SK-N-SH (cell line): Measurements from ENCODE around the gene SLC8A1. TPM values are rescaled to one million over a fixed set of nuclear protein-coding genes. Genes with fewer than 3 reads are reported as not detected.

Experiments used
- CTCF ChIA-PET: fragments of 300-600, 350-600 bp; formaldehyde crosslinking; extraction: SDS; loops from one replicate; lab custom pipeline; 2021; lab: Yijun Ruan, JAX
- POLR2A ChIA-PET: fragments of 350-600 bp; sonication (Branson Sonifier 250); formaldehyde crosslinking; extraction: SDS; loops from one replicate; lab custom pipeline; 2020; ENCODE audit warnings: antibody characterized with exemption, inconsistent platforms; lab: Yijun Ruan, JAX
- DNase-seq: peaks from one replicate; pipeline ENCODE4 v3.0.0; 2012
- H2AFZ ChIP-seq: fragments of 200-600 bp; sonication (generic); 2 replicates; pipeline ENCODE4 v1.8.1; 2016; ENCODE audit warnings: antibody characterized with exemption, mild to moderate bottlenecking, low read depth
- H3F3A ChIP-seq: fragments of 200-600 bp; sonication (generic); replicated peaks from 2 replicates; pipeline ENCODE3; 2016; ENCODE audit warnings: antibody characterized with exemption, mild to moderate bottlenecking; ENCODE audit not compliant: insufficient read depth
- H3K27ac ChIP-seq, 2 experiments: fragments of 200-500 bp in 1 of 2; fragments of 200-600 bp in 1 of 2; sonication (Bioruptor generic) in 1 of 2; sonication (generic), shearing (Covaris generic) in 1 of 2; 2 replicates each; pipeline versions ENCODE4 v1.5.1 to v1.6.1; 2014 to 2016; ENCODE audit warnings: low read depth in 2 of 2, inconsistent platforms in 1 of 2, low read length in 1 of 2, mild to moderate bottlenecking in 1 of 2, mixed read lengths in 1 of 2
- H3K27me3 ChIP-seq: fragments of 200-600 bp; sonication (generic), shearing (Covaris generic); 2 replicates; pipeline ENCODE4 v1.6.1; 2016; ENCODE audit warnings: mixed run types; ENCODE audit not compliant: insufficient read depth
- H3K36me3 ChIP-seq, 2 experiments: fragments of 200-500 bp in 1 of 2; fragments of 200-600 bp in 1 of 2; sonication (Bioruptor generic) in 1 of 2; sonication (generic) in 1 of 2; replicated peaks in 1 of 2; 2 replicates each; pipeline versions ENCODE3 to v1.5.1; 2014 to 2016; ENCODE audit warnings: low read length in 1 of 2, mild to moderate bottlenecking in 1 of 2; ENCODE audit not compliant: insufficient read depth in 2 of 2, control insufficient read depth in 1 of 2
- H3K4me1 ChIP-seq, 2 experiments: fragments of 200-500 bp in 1 of 2; fragments of 200-600 bp in 1 of 2; sonication (Bioruptor generic) in 1 of 2; sonication (generic), shearing (Covaris generic) in 1 of 2; 2 replicates each; pipeline versions ENCODE4 v1.5.1 to v1.6.1; 2014 to 2016; ENCODE audit warnings: low read depth in 1 of 2, low read length in 1 of 2, mixed run types in 1 of 2; ENCODE audit not compliant: insufficient read depth in 2 of 2, control insufficient read depth in 1 of 2
- H3K4me2 ChIP-seq: fragments of 200-600 bp; sonication (generic), shearing (Covaris generic); 2 replicates; pipeline ENCODE4 v1.6.1; 2017; ENCODE audit warnings: mixed run types
- H3K4me3 ChIP-seq, 2 experiments: fragments of 200-500 bp in 1 of 2; fragments of 200-600 bp in 1 of 2; sonication (Bioruptor generic) in 1 of 2; sonication (generic), shearing (Covaris generic) in 1 of 2; 2 replicates each; pipeline versions ENCODE4 v1.5.1 to v1.8.1; 2014 to 2016; ENCODE audit warnings: low read depth in 2 of 2, inconsistent platforms in 1 of 2, low read length in 1 of 2, mild to moderate bottlenecking in 1 of 2, mixed read lengths in 1 of 2, moderate library complexity in 1 of 2
- H3K79me2 ChIP-seq: fragments of 200-600 bp; sonication (generic); 2 replicates; pipeline ENCODE4 v1.8.1; 2017; ENCODE audit warnings: mild to moderate bottlenecking; ENCODE audit not compliant: insufficient read depth
- H3K9ac ChIP-seq: fragments of 200-600 bp; sonication (generic); 2 replicates; pipeline ENCODE4 v1.6.1; 2017; ENCODE audit warnings: mixed run types
- H3K9me2 ChIP-seq: fragments of 200-600 bp; sonication (generic); 2 replicates; pipeline ENCODE4 v1.6.1; 2017; ENCODE audit warnings: mixed run types
- H3K9me3 ChIP-seq: fragments of 200-600 bp; sonication (generic); 2 replicates; pipeline ENCODE4 v1.6.1; 2017; ENCODE audit warnings: mixed run types, mild to moderate bottlenecking, moderate library complexity
- H4K20me1 ChIP-seq: fragments of 200-600 bp; sonication (generic); 2 replicates; pipeline ENCODE4 v1.6.1; 2017; ENCODE audit warnings: mild to moderate bottlenecking, mixed run types; ENCODE audit not compliant: insufficient read depth
- ELF1 ChIP-seq: IDR thresholded peaks from 2 replicates; pipeline ENCODE4 v1.4.0; 2012
- EP300 ChIP-seq, 2 experiments: IDR thresholded peaks; 2 replicates each; pipeline versions ENCODE4 v1.4.0 to v1.6.1; 2012; ENCODE audit warnings: borderline replicate concordance in 1 of 2, low read depth in 1 of 2, low read length in 1 of 2
- FOSL2 ChIP-seq: IDR thresholded peaks from 2 replicates; pipeline ENCODE4 v1.4.0; 2012; ENCODE audit warnings: low read depth, mild to moderate bottlenecking, moderate library complexity, borderline replicate concordance
- IRF3 ChIP-seq: fragments of 150-350 bp; IDR thresholded peaks from 2 replicates; pipeline ENCODE4 v1.6.1; 2016; ENCODE audit warnings: mild to moderate bottlenecking, low read depth, low read length
- MEF2A ChIP-seq: IDR thresholded peaks from 2 replicates; pipeline ENCODE4 v1.4.0; 2012; ENCODE audit warnings: low read depth, borderline replicate concordance
- NFIC ChIP-seq: IDR thresholded peaks from 2 replicates; pipeline ENCODE4 v1.4.0; 2012; ENCODE audit warnings: borderline replicate concordance
- PBX3 ChIP-seq: IDR thresholded peaks from 2 replicates; pipeline ENCODE4; 2012
- TAF1 ChIP-seq: IDR thresholded peaks from 2 replicates; pipeline ENCODE4 v1.6.1; 2012; ENCODE audit warnings: low read depth, mild to moderate bottlenecking, low read length, moderate library complexity, borderline replicate concordance
- TEAD4 ChIP-seq: IDR thresholded peaks from 2 replicates; pipeline ENCODE4 v1.4.0; 2012; ENCODE audit warnings: mild to moderate bottlenecking, borderline replicate concordance; ENCODE audit not compliant: insufficient read depth
- YY1 ChIP-seq: IDR thresholded peaks from 2 replicates; pipeline ENCODE4 v1.4.0; 2012; ENCODE audit warnings: low read depth, mild to moderate bottlenecking
- WGBS: methylation state at CpG from one replicate; pipeline ENCODE4 v1.1.6; 2017; ENCODE audit warnings: low lambda C conversion rate; 5-methylcytosine and 5-hydroxymethylcytosine counted together
- polyA plus RNA-seq, 3 experiments: library from polyadenylated mRNA; depleted of rRNA; stranded (reverse); fragments of >200 nt; gene quantifications; 2 replicates each; pipeline ENCODE4 v1.2.3, GENCODE V29; 2012
- TF ChIP-seq, protein P1 (sequence below): IDR thresholded peaks from 2 replicates; pipeline ENCODE4 v1.6.1; 2012; ENCODE audit warnings: mild to moderate bottlenecking, low read depth, low read length, moderate library complexity

Gene SLC8A1
- polyA plus RNA-seq, 1 of the 3 experiments (the other 2 are of a cell fraction), result 3.2 TPM

- Histone ChIP-seq H3K27me3 (no peaks in the 10 kb centered on the region), H3K4me2 (no peak overlapping the region), H3F3A (no peaks in the 10 kb centered on the region), H3K9ac (no peak overlapping the region), H3K9me3 (peaks cover 14% of the 10 kb centered on the region; the same call in 1 of the 2 replicates), H2AFZ (no peak overlapping the region), H3K79me2 (no peaks in the 10 kb centered on the region; the same call in 1 of the 2 replicates), H3K4me1 (no peaks in the 10 kb centered on the region), H4K20me1 (no peaks in the 10 kb centered on the region), H3K36me3 (peaks cover 0 to 4% of the 10 kb centered on the region in 2 experiments), H3K9me2 (0 out of 2 replicates have a peak, but pooled peaks cover 4% of the 10 kb centered on the region), H3K27ac (no peak overlapping the region), H3K4me3 (no peak overlapping the region)
- DNase-seq, result no peak
- 45% methylated on average over 2 of the region's 2 CpGs for WGBS
- CTCF ChIA-PET, result no interaction called here
- TF ChIP-seq IRF3, result no peak
- TF ChIP-seq TAF1, result no peak
- TF ChIP-seq ELF1, result no peak
- POLR2A ChIA-PET, result no interaction called here
Observed at GRCh38 chr2:40386177-40386576, 65.7 kb downstream of the SLC8A1 start.

DNA sequence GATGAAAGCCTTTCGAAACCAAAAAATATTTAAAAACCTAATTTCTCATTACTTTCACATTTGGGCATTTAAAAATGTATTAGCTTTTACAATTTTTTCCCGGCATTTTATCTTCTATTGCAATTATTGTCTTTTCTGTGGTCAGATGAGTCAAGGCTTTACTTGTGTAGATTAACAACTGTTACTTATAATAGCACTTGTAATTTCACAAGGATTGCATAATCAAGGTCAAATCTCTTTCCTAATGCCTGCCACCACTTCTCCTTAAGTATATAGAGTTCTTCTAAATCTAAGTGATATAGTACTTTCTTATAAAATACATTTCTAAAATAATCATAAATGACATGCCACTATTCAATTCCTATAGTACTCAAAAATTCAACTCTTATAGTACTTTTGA lies 67.2 kb downstream of the SLC8A1 start:
- DNase-seq, result no peak

DNA sequence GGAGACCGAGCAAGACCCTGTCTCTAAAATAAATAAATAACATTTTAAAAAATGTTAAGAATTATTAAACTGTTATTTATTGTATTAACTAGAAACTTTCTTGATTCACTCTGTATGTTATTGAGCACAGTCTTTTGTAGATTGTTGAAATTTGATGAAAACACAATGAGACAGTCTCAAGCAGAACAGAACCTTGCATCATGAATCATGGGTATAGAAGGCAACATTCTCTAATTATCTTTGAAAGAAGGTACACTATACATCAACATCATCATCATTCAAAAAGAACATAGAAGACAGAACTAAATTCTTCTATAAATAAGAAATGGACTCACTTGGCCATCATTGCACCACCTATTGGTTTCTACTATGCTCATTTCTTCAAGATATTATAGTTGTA lies 67.7 kb downstream of the SLC8A1 start:
- H3F3A ChIP-seq, result no peaks in the 10 kb centered on the region
- H3K9me3 ChIP-seq, result peaks cover 14% of the 10 kb centered on the region; the same call in 1 of the 2 replicates
- H2AFZ ChIP-seq, result no peak overlapping the region
- peak overlapping the region in 1 of 2 experiments; percentile 3; a peak in 1 of 4 replicates for H3K27ac ChIP-seq
- POLR2A ChIA-PET, result no interaction called here
- no peaks in the 10 kb centered on the region for H3K4me1 ChIP-seq
- no peak for DNase-seq
- no peak overlapping the region for H3K4me2 ChIP-seq
- no peaks in the 10 kb centered on the region for H3K79me2 ChIP-seq
- no peaks in the 10 kb centered on the region for H3K27me3 ChIP-seq
- H3K4me3 ChIP-seq, result no peak overlapping the region
- H3K36me3 ChIP-seq, result peaks cover 0 to 4% of the 10 kb centered on the region in 2 experiments
- WGBS, result 95% methylated on average over 1 of the region's 1 CpG
- H4K20me1 ChIP-seq, result no peaks in the 10 kb centered on the region
- H3K9ac ChIP-seq, result no peak overlapping the region
- no peaks in the 10 kb centered on the region for H3K9me2 ChIP-seq
- CTCF ChIA-PET, result no interaction called here
- TF ChIP-seq, protein P1, sequence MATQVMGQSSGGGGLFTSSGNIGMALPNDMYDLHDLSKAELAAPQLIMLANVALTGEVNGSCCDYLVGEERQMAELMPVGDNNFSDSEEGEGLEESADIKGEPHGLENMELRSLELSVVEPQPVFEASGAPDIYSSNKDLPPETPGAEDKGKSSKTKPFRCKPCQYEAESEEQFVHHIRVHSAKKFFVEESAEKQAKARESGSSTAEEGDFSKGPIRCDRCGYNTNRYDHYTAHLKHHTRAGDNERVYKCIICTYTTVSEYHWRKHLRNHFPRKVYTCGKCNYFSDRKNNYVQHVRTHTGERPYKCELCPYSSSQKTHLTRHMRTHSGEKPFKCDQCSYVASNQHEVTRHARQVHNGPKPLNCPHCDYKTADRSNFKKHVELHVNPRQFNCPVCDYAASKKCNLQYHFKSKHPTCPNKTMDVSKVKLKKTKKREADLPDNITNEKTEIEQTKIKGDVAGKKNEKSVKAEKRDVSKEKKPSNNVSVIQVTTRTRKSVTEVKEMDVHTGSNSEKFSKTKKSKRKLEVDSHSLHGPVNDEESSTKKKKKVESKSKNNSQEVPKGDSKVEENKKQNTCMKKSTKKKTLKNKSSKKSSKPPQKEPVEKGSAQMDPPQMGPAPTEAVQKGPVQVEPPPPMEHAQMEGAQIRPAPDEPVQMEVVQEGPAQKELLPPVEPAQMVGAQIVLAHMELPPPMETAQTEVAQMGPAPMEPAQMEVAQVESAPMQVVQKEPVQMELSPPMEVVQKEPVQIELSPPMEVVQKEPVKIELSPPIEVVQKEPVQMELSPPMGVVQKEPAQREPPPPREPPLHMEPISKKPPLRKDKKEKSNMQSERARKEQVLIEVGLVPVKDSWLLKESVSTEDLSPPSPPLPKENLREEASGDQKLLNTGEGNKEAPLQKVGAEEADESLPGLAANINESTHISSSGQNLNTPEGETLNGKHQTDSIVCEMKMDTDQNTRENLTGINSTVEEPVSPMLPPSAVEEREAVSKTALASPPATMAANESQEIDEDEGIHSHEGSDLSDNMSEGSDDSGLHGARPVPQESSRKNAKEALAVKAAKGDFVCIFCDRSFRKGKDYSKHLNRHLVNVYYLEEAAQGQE, result no peak
- TF ChIP-seq PBX3, result peak; percentile 51
- TF ChIP-seq, all 33 proteins: peak for 1

More for the DNA sequence above, 67.2 kb downstream of the SLC8A1 start:
- no peak overlapping the region for H3K9ac ChIP-seq
- no peak overlapping the region for H3K4me3 ChIP-seq
- 29% methylated on average over 2 of the region's 2 CpGs for WGBS
- H4K20me1 ChIP-seq, result no peaks in the 10 kb centered on the region
- H3K36me3 ChIP-seq, result peaks cover 0 to 4% of the 10 kb centered on the region in 2 experiments
- TF ChIP-seq MEF2A (peak; percentile 21; the same call in 1 of the 2 replicates), EP300 (IDR thresholded peaks at IDR 0.05; ENCODE audit: borderline replicate concordance in 1 of 2, low read depth in 1 of 2, low read length in 1 of 2) (no peak), FOSL2 (no peak), NFIC (no peak), YY1 (no peak), TEAD4 (no peak)
- peak overlapping the region in 1 of 2 experiments; percentile 3; a peak in 1 of 4 replicates for H3K27ac ChIP-seq
- H3K27me3 ChIP-seq, result no peaks in the 10 kb centered on the region
- H2AFZ ChIP-seq, result no peak overlapping the region
- H3F3A ChIP-seq, result no peaks in the 10 kb centered on the region
- H3K4me2 ChIP-seq, result no peak overlapping the region
- no peaks in the 10 kb centered on the region for H3K4me1 ChIP-seq
- POLR2A ChIA-PET, result no interaction called here
- H3K9me2 ChIP-seq, result no peaks in the 10 kb centered on the region
- CTCF ChIA-PET, result no interaction called here
- H3K79me2 ChIP-seq, result no peaks in the 10 kb centered on the region
- H3K9me3 ChIP-seq, result peaks cover 14% of the 10 kb centered on the region; the same call in 1 of the 2 replicates
